ENCODE data around the gene LCTL.
"Not testable (repeated sequence)": the region's sequence is repeated elsewhere in the genome, so short reads cannot be mapped to it uniquely, and the experiment has no call there.

The LCTL gene

GRCh38 chr15:66563566-66564110 lies 2.2 kb downstream of the LCTL start:
- DNase-seq, result no peak

DNA sequence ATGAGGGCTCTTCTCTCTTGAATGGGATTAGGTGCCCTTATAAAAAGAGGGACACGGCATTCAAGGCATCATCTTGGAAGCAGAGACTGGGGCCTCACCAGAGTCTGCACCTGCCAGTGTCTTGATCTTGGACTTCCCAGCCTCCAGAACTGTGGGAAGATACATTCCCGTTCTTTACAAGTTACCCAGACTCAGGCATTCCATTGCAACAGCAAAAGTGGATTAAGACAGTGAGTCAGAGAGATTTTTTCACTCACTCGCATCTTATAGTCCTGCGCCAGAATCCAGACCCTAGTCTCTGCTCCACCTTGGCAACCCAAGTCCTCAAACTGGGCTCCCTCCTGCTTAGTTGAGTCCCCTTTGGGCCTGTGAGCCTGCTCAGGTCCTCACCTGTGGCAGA lies 2.7 kb downstream of the LCTL start:
- DNase-seq, result no peak

GRCh38 chr15:66560856-66561525 lies 4.8 kb downstream of the LCTL start:
- no peak for DNase-seq

DNA sequence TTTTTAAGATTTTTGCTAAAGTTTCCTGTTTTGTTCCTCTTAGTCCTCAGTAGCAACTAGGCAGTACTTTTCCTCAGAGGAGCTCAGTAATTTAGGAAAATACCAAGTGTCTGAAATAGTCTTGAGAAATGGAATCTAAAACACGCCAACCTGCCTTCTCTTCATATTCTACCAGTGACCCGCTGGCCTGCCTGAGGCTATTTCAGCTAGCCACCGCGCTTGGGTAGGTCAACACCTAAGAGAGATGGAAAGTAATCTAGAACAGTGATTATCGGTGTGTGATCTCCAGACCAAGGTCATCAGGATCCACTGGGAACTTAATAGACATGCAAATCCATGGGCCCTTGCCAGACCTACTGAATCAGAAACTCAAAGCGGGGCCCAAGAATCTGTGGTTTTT lies 7.5 kb downstream of the LCTL start:
- no peak for DNase-seq

GRCh38 chr15:66555685-66556084 lies 10.1 kb downstream of the LCTL start:
- DNase-seq, result no peak

DNA sequence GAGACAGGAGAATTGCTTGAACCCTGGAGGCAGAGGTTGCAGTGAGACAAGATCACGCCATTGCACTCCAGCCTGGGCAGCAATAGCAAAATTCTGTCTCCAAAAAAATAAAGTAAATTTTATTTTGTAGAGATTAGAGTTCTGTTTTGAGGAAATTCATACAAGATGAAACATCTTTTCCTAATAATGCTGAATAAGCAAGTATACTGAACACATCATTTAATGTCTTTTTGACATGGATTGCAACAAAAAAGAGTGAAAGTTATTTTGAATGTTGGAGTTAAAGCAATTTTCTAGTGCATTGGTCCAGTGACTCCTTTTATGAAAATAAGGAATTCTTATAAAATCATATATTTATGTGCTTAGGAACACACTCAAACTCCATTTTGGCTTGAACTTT lies 20.5 kb downstream of the LCTL start:
- no peak for DNase-seq

GRCh38 chr15:66542896-66543295 lies 22.9 kb downstream of the LCTL start:
- no peak for DNase-seq

DNA sequence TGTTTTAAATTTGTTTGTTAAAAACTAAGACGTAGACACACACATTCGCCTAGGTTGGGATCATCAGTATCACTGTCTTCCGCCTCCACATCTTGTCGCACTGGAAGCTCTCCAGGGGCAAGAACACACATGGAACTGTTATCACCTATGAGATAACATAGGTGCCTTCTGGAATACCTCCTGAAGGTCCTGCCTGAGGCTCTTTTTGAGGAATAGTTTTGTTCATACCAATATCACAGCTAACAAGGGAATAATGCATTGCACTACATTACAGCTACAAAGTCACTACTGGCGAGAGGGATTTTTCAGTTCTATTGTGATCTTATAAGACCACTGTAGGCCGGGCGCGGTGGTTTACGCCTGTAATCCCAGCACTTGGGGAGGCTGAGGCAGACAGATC lies 30.7 kb downstream of the LCTL start:
- DNase-seq, result no peak

GRCh38 chr15:66524838-66525237 lies 41.0 kb downstream of the LCTL start:
- DNase-seq, result peak; percentile 7

- no peak for DNase-seq
These were observed 41.9 kb downstream of the LCTL start for GRCh38 chr15:66523926-66524325.

- no peak for DNase-seq
These were observed 49.9 kb downstream of the LCTL start for GRCh38 chr15:66515901-66516322.

GRCh38 chr15:66514586-66514985 lies 51.2 kb downstream of the LCTL start:
- DNase-seq, result no peak

GRCh38 chr15:66508293-66508883 lies 57.4 kb downstream of the LCTL start:
- no peak for DNase-seq

DNA sequence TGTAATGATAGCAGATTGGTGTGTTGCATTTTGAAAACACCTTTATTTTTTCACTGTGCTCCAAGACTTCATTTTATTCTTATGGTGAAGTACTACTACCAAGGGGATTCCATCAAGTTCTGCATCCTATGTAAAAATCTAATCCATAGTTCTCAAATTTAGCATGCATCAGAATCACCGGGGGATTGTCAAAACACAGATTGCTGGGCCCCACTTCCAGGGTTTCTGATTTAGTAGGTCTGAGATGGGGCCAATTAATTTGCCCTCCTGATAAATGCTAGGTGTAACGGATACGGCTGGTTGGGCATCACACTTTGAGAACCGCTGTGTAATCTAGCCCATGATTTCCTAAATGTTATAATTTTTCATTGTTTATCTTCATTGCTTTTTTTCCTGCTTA lies 60.0 kb downstream of the LCTL start:
- no peak for DNase-seq

GRCh38 chr15:66505430-66505811 lies 60.4 kb downstream of the LCTL start:
- no peak for DNase-seq

DNA sequence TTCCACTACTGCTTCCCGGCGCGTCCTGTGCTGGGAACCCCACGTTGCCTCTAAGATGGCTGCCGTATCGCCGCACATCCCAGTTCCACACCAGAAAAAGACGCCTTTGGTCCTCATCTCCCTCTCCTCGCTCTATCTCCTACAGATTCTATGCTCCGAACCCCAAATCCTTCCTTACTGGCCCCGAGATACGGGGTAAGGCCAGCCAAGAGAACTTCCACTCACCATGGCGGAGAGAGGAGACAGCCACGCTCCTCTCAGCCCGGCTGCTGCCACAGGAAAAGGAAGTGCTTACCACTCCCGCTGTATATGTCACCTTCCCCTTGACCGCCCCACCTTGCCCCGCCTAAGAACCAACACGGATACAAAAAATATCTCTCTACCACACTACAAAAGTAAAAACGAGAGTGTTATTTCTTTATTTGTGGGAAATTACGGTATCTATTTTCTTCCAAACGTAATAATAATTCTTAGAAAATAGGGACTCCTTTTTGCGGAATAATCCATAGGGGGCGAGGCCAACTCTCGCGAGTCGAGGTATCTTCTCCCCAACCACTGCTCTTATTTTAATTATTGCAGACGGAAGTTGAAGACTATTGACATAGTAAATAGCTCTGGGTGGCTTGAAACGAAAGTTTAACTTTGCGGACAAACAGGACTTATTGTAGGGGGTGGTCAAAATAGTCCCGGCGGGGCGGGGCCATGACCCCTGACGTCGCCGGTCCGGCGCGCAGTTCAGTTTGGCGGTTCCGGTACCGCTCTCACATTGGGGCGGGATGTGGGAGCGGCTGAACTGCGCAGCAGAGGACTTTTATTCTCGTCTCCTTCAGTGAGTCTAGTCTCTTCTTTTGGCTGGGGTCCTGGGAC lies 61.0 kb downstream of the LCTL start, which contains the start of the genes RPL4 and ZWILCH:
TSS of gene RPL4 (minus strand) at position 293 of the 867 bp plus-strand sequence. CDS start at position 228, 65 bp downstream.
TSS of gene ZWILCH (plus strand) at position 764 of the 867 bp plus-strand sequence. CDS start at position 777, 13 bp downstream.
- peak; percentile 79 for DNase-seq

- no peak for DNase-seq
These were observed 61.8 kb downstream of the LCTL start for GRCh38 chr15:66503780-66504562.

GRCh38 chr15:66503041-66503648 lies 62.7 kb downstream of the LCTL start:
- not testable (repeated sequence) for DNase-seq

DNA sequence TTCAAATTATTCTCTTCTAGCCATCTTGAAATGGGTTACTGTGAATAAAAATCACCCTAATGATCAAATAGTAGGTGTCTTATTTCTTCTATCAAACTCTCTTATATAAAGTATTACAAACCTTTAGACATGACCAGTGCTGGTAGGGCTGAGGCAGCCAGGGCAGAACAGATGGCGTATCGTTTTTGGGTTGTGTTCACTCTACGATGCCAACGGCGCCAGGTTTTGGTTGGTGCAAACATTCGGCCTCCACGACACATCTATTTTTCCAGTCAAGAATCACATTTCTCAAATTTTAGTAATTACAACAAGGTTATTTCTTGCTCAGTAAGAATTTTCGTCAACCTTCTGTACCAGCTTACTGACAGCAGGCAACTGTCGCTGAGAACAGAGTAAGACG lies 63.3 kb downstream of the LCTL start:
- DNase-seq, result no peak

DNA sequence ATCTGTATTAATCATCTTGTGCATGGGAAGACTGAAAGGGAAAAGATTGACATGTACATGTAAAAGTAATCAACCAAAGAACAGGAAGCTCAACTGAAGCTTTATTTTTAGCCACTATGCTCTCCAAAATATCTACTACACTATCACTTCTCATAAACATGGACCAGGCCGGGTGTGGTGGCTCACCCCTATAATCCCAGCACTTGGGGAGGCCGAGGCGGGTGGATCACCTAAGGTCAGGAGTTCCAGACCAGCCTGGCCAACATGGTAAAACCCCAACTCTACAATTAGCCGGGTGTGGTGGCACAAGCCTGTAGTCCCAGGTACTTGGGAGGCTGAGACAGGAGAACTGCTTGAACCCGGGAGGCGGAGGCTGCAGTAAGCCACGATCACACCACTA lies 65.5 kb downstream of the LCTL start:
- DNase-seq, result not testable (repeated sequence)

DNA sequence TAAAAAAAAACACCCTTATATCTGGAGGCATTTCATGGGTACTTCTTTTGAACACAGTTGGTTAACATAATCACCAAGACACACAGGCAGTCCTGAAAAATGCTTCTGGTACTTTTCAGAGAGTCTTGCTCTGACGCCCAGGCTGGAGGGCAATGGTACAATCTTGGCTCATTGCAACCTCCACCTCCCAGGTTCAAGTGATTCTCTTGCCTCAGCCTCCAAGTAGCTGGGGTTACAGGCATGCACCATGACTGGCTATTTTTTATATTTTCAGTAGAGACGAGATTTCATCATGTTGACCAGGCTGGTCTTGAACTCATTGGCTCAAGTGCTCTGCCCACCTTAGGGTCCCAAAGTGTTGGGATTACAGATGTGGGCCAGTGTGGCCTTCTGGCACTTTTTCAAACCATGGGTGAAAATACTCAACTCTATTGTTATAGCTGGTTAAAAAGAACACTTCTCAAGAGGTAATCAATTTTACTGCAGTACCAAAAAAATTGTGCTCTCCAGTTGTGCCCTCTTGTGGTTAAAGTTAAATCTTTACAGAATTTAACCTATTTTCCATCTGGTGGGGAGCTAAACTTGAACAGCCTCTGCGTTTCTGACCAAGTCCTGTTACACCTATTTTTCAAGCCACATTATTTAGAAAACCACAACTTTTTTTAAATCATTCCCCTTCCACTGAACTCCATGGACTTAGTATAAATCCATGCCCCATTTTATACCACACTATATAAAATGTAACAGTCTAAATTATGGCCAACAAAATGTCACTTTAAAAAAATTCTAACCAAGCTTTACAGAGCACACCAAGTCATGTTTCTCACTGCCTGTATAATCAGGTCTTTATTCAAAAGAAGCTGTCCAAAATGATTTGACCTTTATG lies 67.1 kb downstream of the LCTL start:
- DNase-seq, result no peak

All from midbrain (tissue), 1 donor.